Myocyte (in vitro differentiated cells): ENCODE results near the gene ARL10. TPM values are rescaled to one million over a fixed set of nuclear protein-coding genes. Genes with fewer than 3 reads are reported as not detected.
A peak's percentile ranks its signal among the peaks of the same experiment; 100 is the strongest.

Source experiments
- DNase-seq: peaks from one replicate; pipeline ENCODE4 v3.0.0-alpha.2; 2012; ENCODE audit warnings: low read depth
- total RNA-seq: library from RNA; depleted of rRNA; stranded (reverse); fragments of >200 nt; gene quantifications from 2 replicates; pipeline ENCODE4 v1.2.3, GENCODE V29; 2014

Gene ARL10
- total RNA-seq, 1 donor from 2014 or later: 6.5 TPM

DNA sequence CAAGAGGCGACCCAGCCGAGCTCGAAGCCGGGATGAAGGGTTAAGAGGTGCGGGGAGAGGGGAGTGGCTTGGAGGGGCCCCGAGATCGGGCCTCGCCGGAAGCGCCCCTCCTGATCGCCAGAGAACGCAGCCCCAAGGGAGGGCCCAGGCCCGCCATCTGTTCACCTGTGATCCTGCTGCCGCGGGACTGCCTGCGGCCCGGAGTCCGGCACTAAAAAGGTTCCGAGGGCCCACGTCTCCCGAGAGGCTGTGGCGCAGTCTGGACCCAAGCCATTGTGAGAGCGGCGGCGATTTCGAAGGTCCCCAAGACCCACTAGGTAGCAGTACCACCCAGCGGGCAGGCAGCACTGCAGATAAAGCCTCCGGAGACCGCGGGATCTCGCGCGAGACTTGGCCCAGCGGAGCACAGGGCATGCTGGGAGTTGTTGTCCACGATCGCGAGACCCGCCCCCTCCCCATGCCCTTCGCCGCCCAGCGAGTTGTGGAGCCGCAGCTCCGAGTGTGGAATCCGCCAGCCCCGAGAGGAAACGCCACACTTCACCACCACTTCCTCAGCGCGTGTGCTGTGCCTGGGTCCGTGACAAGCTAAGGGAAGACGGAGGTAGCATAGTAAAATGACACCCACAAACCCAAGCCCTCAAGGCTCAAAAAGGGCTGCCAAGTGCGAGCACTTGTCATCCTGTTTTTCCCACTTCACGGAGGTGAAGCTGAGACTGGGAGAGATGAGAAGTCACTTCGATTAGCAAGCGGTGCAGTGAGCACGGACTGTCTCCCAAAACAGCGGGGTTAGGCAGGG, 3.7 kb upstream of the ARL10 start, which contains the start of gene KIAA1191:
Gene KIAA1191, minus strand, starts transcription at position 328 of the 796 bp plus-strand sequence. CDS start 2,256 bp downstream, outside the sequence.
- DNase-seq: peak; percentile 94

DNA sequence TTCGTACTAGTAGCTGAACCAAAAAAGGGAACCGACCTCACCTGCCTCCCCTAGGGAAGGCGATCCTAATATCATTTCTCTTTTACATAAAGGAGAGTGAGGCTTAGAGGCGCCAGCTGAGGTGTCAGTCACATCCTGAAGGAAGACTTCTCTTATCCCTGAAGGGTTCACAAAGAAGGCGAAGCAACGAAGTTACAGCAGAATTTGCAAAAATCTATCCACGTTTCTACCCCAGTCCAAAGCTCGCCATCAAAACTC, 3.1 kb upstream of the ARL10 start:
- DNase-seq: no peak

DNA sequence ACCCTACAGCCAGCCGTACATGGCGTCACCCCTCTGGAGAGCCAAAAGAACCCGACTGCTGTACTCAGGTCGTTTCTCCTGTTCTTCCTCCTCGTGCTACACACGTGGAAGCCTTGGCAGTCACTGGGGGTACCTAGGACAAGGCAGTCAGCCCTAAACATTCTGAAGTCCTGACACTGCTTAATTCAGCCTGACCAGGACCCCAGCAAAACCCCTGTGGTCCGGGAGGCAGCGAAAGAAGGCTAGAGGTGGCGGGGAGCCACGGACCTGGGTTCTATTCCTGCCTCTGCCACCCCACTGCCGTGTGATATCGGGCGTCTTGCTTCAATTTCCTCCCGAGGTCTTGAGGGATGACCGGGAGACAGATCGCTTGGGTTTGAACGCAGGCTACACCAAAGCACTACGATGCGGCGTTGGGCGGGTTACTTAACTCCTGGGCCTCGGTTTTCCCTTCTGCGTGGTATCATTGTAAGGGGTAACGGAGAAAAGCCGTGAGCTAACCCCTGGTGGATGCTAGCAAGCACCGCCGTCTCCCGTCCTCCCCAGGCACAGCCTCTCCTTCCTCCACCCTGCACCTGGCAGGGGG, 429 bp upstream of the ARL10 start:
- no peak for DNase-seq

DNA sequence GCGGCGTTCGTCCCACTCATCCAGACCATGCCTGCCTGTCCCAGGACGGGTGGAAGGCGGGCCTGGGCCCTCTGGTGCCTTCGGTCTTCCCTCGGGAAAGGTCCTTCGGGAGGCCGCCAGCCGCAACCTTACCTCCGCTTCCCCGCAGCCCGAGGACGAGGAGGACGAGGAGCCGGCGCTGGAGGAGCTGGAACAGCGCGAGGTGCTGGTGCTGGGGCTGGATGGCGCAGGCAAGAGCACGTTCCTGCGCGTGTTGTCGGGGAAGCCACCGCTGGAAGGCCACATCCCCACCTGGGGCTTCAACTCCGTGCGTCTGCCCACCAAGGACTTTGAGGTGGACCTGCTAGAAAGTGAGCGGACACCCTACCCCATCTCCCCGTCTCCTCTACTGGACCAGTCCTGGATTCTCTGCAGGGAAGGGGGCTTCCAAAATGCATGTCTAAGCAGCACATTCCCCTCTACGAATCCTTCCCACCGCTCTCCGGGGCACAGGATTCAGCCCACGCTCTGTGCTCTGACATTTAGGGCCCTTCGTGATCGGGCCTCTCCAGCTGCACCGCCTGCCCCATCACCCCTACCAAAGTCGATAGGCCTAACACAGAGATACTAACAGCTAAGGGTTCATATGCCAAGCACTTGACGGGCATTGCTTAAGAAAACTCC, 1.1 kb downstream of the ARL10 start:
- no peak for DNase-seq

DNA sequence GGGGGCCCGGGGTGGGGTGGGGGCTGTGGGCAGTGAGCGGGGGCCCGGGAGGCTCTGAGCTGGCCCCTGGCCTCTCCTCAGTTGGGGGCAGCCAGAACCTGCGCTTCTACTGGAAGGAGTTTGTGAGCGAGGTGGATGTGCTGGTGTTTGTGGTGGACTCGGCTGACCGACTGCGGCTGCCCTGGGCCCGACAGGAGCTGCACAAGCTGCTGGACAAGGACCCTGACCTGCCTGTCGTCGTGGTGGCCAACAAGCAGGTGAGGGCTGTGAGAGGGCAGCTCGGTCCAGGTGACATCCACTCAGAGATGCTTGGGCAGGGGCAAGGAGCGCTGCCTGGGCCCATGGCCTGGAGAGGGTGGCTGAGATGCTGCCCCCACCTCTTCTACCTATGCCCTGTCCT, 3.4 kb downstream of the ARL10 start:
- DNase-seq: no peak

DNA sequence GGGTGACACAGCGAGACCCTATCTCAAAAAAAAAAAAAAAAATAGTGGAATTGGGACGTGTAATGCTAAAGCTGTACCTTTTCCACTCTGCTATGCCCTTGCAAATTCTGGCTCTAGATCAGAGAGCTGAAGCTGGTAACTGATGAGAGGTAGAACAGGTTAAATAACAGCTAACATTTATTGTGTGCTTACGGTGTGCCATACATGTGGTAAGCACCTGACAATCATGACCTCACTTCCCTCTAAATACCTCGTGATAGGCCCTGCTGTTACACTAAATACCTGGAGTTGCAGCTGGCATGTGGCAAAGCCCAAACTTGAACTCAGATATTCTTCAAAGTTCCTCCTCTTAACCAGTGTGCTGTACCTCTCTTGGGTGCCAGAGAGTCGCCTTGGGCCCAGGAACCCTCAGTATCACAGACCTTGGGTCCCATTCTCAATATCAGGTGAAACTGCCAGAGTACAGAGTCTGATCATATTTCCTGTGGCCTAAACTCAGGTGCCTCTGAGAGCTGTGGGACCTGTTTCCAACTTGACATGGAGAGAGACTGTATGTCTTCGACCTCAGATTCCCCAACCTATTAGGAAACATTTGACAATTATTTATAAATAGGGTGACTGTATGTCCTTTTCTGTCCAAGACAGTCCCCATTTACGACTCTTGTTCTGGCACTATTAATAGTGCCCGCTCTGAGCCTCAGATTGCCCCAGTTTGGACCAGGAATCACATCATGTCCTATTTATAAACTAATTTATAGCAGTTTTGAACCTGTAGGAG, 4.8 kb downstream of the ARL10 start:
- DNase-seq: no peak

DNA sequence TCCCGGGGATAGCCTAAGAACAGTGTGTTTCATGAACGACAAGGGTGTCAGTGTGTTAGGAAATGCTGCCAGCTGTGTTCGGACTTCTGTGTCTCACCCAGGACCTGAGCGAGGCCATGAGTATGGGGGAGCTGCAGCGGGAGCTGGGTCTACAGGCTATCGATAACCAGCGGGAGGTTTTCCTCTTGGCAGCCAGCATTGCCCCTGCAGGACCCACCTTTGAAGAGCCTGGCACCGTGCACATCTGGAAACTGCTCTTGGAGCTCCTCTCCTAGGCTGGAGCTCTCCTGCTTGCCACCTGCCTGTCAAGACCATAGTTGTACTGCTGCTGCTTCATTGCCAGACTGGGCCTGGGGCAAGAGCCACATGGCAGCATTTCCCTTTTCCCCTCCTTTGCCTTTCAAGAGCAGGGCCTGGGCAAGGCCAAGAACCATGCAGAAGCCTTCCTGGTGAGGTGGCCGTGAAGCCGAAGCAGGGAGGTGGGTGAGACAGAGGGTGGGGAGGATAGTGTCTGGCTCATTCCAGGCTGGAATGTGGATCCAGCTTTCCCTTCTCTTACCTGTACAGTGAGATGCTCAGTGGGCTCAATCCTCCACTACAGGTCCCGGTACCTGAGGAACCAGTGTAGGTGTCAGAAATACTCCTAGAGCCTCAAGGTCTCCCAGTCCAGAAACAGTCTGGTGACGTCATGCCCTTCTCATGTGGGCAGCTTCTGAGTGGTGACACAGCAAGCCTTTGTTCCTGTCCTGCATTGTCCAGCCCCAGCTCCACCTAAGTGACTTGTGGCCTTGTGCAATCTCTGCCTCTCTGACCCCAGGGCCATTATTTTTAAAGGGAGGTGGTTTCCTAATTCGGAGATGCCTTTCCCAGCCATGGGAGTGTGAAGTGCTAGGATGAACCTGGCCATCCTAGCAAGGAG, 6.6 kb downstream of the ARL10 start:
- DNase-seq: peak; percentile 30

DNA sequence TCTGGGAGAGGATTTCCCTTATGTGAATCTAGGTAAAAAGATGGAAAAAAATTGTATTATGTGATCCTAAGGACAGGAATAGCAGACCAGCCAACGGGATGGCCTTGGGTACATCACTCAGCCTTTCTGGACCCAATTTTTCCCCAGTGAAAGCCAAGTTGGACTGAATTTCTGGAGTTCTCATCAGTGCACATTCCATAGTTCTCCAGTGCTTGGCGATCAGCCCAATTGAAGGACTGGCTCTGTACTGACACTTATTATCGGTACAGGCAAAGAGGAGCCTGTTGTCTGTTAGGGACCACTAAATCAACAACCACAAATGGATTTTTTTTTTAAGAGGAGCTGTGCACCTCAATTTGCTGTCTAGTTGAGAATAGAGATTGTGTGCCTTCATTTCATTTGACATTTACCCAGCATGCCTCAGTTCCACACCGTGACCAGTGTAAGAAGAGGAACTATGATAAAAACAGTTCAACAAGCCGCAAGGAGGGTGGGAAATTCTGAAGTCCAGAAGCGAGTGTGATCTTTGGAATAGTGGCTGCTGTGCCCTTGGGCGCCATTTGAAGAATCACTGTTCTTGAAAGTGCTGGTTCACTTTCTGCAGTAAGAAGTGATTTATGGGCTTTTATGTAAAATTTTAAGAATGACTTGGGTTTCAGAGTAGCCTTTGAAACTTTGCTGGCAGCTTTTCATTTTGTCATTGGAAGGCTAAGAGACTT, 8.0 kb downstream of the ARL10 start:
- no peak for DNase-seq

DNA sequence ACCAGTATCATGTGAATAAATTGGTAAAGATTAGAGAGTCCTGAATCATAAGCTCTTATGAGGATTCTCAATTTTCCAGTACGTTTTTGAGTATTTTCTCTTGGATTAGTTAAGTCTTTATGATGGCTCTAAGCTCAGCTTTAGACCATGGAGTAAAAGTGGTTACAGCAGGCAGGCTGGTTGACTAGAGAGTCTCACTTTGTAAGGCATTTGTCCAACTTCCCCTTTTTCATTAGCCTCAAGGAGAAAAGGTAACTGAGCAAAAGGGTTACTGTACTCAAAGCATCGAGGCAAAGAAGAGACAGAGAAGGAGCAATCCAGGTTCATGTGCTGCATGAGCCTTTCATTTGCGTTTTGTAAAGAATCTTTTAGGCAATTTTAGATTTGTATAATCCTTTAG, 14.6 kb downstream of the ARL10 start:
- no peak for DNase-seq

DNA sequence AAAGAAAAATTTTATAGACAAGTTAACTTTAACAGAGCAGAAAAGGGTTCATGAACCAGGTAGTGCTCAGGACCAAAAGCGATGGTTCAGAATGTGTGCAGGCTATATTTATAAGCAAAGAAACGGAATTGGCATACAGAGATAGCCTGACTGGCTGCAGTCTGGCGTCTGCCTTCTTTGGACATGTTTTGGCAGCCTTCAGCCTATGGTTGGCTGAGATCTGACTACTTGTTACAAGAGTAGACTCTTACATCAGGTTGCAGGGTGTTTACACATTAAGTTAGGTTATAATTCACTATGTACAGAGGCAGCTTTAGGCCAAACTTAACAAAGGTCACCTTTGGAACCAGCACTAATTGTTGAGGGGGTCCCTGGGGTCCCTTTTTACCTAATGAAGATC, 16.1 kb downstream of the ARL10 start:
- DNase-seq: no peak

DNA sequence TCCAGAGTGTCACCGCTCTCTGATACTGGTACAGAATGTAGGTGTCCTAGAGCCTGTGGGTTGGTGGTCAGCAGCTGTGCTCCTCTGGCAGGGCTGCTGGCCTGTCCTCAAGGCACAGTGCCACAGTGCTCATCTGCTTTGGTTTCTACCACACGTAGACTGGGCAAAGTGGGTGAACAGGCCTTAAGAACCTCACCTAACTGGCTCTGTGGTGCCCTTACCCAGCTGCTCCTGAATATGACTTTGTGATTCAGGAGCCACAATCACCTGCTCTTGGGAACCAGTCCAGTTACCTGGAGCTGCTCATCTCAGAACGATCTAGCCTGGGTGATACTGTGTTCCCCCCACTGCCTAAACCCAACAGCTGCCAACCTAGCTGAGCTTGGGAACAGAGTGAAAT, 16.7 kb downstream of the ARL10 start:
- DNase-seq: peak; percentile 18

DNA sequence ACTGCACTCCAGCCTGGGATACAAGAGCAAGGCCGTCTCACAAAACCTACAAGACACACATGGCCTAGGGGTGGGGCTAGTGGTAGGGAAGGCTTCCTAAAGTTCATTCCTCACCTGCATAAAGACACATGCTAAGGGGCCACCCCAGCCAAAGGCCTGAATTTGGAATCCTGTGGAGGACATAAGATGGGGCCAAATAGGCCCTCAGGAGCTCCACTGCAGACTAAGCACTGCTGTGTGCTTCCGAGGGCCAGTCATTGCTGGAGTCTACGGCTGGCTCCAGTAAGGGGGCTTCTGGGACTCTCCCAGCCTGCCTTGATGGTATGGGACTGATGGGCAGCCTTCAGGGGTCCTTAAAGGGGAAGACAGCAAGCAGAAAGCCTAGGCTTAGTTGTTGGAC, 17.4 kb downstream of the ARL10 start:
- DNase-seq: no peak

DNA sequence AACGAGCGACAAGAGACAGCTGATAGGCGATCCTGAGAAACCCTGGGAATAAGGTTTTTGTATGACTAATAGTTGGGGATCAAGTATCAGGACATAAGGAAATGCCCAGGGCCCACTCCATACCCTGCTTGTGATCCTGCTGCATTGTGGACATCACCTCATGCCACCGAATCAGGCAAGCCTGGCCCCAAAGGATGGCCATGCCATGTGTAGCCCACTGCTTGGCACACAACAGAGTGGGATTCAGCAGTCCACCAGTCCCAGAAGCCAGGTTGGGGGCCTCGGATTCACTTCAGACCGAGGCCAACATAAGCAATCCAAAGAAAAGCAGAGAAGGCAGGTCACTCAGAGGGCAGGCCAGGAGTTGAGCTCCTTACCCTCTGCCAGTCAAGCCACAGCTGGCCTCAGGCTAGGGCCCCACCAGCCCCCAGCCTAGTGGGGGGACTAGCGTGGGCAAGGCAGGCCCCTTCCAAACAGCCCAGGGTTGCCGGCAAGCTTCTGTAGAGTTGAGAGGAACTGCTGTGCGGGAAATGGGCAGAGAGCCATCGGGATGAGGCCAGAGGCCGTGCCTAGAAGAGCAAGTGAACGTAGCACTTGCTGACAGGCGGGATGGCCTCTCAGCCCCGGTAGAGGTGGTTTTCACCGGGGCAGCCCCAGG, 18.1 kb downstream of the ARL10 start:
- no peak for DNase-seq

DNA sequence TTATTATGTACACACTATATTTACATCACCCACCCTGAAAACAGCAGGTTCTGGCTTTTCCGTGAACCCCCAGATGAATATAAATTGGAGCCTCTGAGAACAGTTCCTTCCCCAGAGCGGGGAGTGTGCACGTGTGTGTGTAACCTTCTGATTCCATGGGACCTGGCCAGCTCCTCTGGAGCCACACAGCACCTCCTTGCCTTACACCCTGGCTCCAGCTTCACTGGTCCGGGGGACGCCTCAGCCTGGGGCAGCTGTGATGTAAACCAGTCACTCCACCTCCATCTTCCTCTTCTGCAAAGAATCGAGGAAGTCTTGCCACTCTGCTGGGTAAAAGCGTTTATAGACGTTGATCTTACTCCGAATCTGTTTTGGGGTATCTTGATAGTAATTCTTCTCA, 18.7 kb downstream of the ARL10 start:
- DNase-seq: no peak

DNA sequence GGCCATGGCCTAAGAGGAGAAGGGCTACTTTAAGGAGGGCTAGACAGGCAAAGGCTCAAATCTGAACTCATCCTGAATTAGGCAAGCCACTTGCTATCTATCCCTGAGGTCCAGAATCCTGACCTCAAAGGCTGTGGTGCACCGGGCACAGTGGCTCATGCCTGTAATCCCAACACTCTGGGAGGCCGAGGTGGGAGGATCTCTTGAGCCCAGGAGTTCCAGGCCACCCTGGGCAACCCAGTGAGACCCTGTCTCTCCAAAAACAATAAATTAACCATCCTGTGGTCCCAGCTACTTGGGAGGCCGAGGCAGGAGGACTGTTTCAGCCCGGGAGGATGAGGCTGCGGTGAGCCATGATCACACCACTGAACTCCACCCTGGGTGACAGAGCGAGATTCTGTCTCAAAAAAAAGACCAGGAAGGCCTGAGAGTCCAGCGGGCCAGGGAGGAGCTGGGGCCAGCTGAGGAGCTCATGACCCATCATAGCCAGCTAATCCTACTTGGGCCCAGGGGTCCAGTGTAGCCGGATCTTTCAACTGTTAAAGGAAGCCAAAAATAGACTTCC, 19.2 kb downstream of the ARL10 start:
- DNase-seq: no peak

DNA sequence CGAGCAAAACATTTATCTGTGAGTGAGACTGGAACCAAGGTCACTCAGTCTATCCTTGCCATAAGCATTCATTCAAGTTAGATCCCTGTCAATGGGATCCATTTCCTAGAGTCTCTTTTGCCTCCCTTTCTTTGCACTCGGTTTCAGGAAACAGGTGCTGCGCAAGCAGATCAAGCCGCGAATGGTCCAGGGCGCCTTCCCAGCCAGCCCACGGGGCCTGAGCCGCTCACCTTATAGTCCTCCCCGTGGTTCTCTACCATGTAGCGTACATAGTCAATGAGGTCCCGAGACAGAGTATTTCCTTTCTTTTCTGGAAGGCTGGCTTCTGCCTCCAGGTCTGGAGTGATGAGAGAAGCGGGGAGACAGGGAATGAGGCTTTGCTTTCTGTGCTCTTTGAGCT, 19.7 kb downstream of the ARL10 start:
- no peak for DNase-seq

DNA sequence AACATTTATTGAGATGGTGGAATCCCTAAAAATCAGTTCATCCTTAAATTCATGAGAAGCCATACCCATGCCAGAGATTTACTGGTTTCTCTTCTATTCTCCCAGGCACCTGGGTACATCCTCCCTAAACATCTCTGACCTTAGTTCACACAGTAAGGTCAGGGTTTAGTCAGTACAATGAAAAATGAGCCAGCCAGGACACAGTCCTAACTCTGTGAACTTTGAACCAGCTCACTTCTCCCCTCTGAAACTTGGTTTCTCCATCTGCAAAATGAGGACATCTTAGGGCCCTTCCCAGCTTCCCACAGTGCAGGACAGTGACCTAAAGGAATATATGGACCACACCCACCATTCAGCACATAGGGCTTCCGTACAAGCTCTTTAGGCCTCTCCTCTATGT, 21.2 kb downstream of the ARL10 start:
- DNase-seq: no peak

DNA sequence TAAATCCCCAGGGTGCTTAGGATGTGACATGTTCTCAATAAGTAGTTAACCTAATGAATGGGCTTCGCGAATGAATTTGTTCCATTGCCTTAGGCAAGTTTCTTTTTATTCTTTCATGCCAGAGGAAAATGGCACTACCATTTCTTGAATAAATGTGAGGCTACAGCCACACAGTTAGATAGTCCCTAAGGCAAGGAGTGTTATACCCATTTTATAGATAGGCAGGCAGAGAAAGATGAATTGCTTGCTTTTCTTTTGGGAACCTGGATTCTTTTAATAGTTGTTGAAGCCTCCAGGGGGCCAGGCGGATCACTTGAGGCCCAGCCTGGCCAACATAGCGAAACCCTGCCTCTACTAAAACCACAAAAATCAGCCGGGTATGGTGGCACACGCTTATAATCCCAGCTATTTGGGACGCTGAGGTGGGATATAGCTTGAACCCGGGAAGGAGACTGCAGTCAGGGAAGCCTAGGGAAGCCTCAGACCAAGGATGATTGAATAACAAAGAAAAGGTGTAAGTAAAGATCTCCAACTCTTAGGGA, 22.2 kb downstream of the ARL10 start:
- DNase-seq: peak; percentile 25

DNA sequence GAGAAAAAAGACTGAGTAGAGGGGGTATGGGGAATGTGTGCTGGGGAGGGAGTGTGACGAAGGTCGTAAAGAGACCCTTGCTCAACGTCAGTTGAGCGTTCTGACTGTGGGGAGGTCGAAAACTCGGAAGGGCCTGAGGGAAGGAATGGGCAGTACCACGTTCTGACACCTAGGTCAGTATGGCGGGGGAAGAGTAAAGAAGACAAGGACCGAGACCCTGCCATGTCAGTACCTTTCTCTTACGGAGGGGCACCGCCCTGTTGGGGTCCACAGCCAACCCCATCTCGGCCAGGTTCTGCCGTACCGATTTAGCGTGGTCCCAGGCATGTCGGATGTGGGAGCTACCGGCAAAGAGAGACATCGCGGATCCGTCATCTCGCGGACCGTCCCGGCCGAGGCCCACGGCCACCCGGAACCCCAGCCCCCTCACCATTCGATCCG, 22.7 kb downstream of the ARL10 start:
- peak; percentile 48 for DNase-seq
